ENCODE data around the gene PITPNC1.
A peak's percentile ranks its signal among the peaks of the same experiment; 100 is the strongest.

Gene PITPNC1

GRCh38 chr17:67353161-67353560, 23.9 kb upstream of the PITPNC1 start:
- Histone ChIP-seq H3K4me1 (ENCODE audit: control insufficient read depth, insufficient read depth, low read length, unreplicated experiment) (no peaks in the 10 kb centered on the region), H3K36me3 (ENCODE audit: insufficient read depth, low read length) (peaks cover 39% of the 10 kb centered on the region), H3K79me2 (ENCODE audit: control insufficient read depth, insufficient read depth, low read length, unreplicated experiment) (peaks cover 33% of the 10 kb centered on the region), H3K4me3 (ENCODE audit: low read depth, low read length) (no peak overlapping the region), H2AFZ (ENCODE audit: low read length, unreplicated experiment) (no peak overlapping the region), H3K27ac (ENCODE audit: low read depth, low read length) (no peak overlapping the region), H3K27me3 (ENCODE audit: insufficient read depth, low read length) (no peaks in the 10 kb centered on the region)

DNA sequence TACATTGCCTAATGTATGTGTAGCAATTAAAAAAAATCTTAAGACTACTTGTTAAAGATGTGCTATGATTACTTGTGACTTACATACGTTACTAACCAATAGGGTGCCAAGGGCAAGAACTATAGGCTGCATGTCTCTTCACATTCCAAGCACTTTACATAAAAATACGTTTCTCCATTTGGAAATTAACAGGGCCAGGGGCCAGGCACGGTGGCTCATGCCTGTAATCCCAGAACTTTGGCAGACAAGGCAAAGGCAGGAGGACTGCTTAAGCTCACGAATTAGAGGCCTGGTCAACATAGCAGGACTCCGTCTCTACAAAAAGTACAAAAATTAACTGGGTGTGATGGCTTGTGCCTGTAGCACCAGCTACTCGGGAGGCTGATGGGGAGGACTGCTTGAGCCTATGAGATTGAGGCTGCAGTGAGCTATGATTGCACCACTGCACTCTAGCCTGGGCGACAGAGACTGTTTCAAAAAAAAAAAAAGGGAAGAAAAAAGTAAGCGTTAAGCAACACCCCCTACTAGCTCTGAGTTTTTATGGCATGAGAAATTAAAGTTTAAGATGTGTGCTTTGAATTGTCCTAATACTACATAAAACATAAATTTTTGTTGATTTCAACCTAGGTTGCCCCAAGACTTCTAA, 23.0 kb upstream of the PITPNC1 start:
- peaks cover 5% of the 10 kb centered on the region for H3K4me1 ChIP-seq (ENCODE audit: control insufficient read depth, insufficient read depth, low read length, unreplicated experiment)
- no peak overlapping the region for H3K4me3 ChIP-seq (ENCODE audit: low read depth, low read length)
- H3K27ac ChIP-seq (ENCODE audit: low read depth, low read length): no peak overlapping the region
- peaks cover 40% of the 10 kb centered on the region for H3K79me2 ChIP-seq (ENCODE audit: control insufficient read depth, insufficient read depth, low read length, unreplicated experiment)
- no peaks in the 10 kb centered on the region for H3K27me3 ChIP-seq (ENCODE audit: insufficient read depth, low read length)
- H2AFZ ChIP-seq (ENCODE audit: low read length, unreplicated experiment): no peak overlapping the region
- peaks cover 38% of the 10 kb centered on the region for H3K36me3 ChIP-seq (ENCODE audit: insufficient read depth, low read length)

- H3K79me2 ChIP-seq (ENCODE audit: control insufficient read depth, insufficient read depth, low read length, unreplicated experiment): peaks cover 81% of the 10 kb centered on the region
- no peak overlapping the region for H3K4me3 ChIP-seq (ENCODE audit: low read depth, low read length)
- no peak overlapping the region for H2AFZ ChIP-seq (ENCODE audit: low read length, unreplicated experiment)
- H3K4me1 ChIP-seq (ENCODE audit: control insufficient read depth, insufficient read depth, low read length, unreplicated experiment): peaks cover 19% of the 10 kb centered on the region
- no peak overlapping the region for H3K27ac ChIP-seq (ENCODE audit: low read depth, low read length)
- H3K27me3 ChIP-seq (ENCODE audit: insufficient read depth, low read length): no peaks in the 10 kb centered on the region
- peaks cover 30% of the 10 kb centered on the region for H3K36me3 ChIP-seq (ENCODE audit: insufficient read depth, low read length)
Observed at GRCh38 chr17:67358612-67359011, 18.5 kb upstream of the PITPNC1 start.

- peaks cover 31% of the 10 kb centered on the region for H3K4me1 ChIP-seq (ENCODE audit: control insufficient read depth, insufficient read depth, low read length, unreplicated experiment)
- no peak overlapping the region for H3K27ac ChIP-seq (ENCODE audit: low read depth, low read length)
- no peaks in the 10 kb centered on the region for H3K27me3 ChIP-seq (ENCODE audit: insufficient read depth, low read length)
- no peak overlapping the region; the same call in 1 of the 2 replicates for H3K4me3 ChIP-seq (ENCODE audit: low read depth, low read length)
- H3K36me3 ChIP-seq (ENCODE audit: insufficient read depth, low read length): peaks cover 25% of the 10 kb centered on the region
- H2AFZ ChIP-seq (ENCODE audit: low read length, unreplicated experiment): no peak overlapping the region
- H3K79me2 ChIP-seq (ENCODE audit: control insufficient read depth, insufficient read depth, low read length, unreplicated experiment): peaks cover 86% of the 10 kb centered on the region
Observed at GRCh38 chr17:67359960-67360791, 16.9 kb upstream of the PITPNC1 start.

DNA sequence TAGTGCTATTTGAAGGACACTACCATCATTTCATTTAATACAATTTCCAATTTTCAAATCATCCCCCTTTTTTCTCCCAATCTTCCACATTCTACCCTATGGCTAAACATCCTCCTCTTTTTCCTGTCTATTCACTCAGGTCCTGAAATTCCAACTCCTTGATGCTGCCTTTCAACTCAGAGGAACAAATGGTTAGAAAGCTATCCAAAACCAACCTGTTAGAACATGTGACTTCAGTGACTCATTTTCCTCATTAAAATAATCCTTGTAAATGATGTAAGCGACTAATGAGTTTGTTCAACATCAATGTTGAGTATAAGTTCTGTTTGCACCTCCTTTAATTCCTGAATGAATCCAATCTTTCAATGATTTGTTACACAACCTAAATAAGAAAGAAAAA, 16.2 kb upstream of the PITPNC1 start:
- Histone ChIP-seq H3K79me2 (ENCODE audit: control insufficient read depth, insufficient read depth, low read length, unreplicated experiment) (peaks cover 89% of the 10 kb centered on the region), H3K4me3 (ENCODE audit: low read depth, low read length) (no peak overlapping the region), H3K27ac (ENCODE audit: low read depth, low read length) (no peak overlapping the region), H2AFZ (ENCODE audit: low read length, unreplicated experiment) (no peak overlapping the region), H3K4me1 (ENCODE audit: control insufficient read depth, insufficient read depth, low read length, unreplicated experiment) (peaks cover 31% of the 10 kb centered on the region), H3K27me3 (ENCODE audit: insufficient read depth, low read length) (no peaks in the 10 kb centered on the region), H3K36me3 (ENCODE audit: insufficient read depth, low read length) (peaks cover 21% of the 10 kb centered on the region)

DNA sequence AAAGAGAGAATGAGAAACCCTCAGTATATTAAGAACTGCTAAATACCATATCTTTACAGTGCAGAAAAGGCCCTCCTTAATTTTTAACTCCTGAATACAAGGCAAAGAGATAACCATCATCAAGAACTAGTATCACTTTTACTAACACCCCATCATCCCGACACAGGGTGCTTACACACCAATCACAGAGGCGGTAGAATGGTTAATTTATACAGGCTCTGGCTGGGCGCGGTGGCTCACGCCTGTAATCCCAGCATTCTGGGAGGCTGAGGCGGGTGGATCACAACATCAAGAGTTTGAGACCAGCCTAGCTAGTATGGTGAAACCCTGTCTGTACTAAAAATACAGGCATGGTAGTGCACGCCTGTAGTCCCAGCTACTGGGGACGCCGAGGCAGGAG, 14.9 kb upstream of the PITPNC1 start:
- Histone ChIP-seq H3K79me2 (ENCODE audit: control insufficient read depth, insufficient read depth, low read length, unreplicated experiment) (peaks cover 90% of the 10 kb centered on the region), H3K4me1 (ENCODE audit: control insufficient read depth, insufficient read depth, low read length, unreplicated experiment) (peaks cover 35% of the 10 kb centered on the region), H3K27ac (ENCODE audit: low read depth, low read length) (no peak overlapping the region), H3K36me3 (ENCODE audit: insufficient read depth, low read length) (peaks cover 14% of the 10 kb centered on the region), H3K27me3 (ENCODE audit: insufficient read depth, low read length) (no peaks in the 10 kb centered on the region), H2AFZ (ENCODE audit: low read length, unreplicated experiment) (no peak overlapping the region), H3K4me3 (ENCODE audit: low read depth, low read length) (no peak overlapping the region)

DNA sequence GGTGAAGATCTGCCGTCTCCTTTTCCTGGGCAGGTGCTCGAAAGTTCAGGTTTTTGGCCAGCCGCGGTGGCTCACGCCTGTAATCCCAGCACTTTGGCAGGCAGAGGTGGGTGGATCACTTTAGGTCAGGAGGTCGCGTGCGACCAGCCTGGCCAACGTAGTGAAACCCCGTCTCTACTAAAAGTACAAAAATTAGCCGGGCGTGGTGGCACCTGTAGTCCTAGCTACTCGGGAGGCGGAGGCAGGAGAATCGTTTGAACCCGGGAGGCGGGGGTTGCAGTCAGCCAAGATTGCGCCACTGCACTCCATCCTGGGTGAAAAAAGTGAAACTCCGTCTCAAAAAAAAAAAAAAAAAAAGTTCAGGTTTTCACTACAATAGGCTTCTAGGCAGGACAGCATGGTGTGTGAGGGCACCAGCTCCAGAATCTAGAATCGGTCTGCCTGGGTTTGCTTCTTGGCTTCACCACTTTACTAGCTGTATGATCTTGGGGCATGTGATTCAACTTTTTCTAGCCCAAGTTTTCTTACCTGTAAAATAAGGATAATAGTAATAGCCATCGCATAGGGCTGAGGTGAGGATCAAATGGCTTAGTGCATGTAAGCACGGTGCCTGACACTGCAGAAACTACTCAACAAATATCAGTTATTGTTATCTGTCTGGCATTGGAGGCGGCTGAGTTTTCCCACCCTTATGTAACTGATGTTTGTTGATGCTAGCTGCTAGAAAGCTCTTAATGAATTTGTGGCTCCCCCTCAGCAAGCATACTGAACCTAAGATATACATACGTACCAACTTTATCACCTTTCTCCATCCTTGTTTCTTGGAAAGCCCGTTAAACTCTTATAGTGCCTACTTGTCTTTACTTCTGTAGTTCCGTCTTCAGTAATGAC, 12.0 kb upstream of the PITPNC1 start:
- Histone ChIP-seq H3K4me3 (ENCODE audit: low read depth, low read length) (peak overlapping the region; percentile 98), H3K27ac (ENCODE audit: low read depth, low read length) (peak overlapping the region; percentile 98), H2AFZ (ENCODE audit: low read length, unreplicated experiment) (no peak overlapping the region), H3K79me2 (ENCODE audit: control insufficient read depth, insufficient read depth, low read length, unreplicated experiment) (peaks cover 64% of the 10 kb centered on the region), H3K27me3 (ENCODE audit: insufficient read depth, low read length) (no peaks in the 10 kb centered on the region), H3K36me3 (ENCODE audit: insufficient read depth, low read length) (peaks cover 9% of the 10 kb centered on the region; the same call in 1 of the 2 replicates), H3K4me1 (ENCODE audit: control insufficient read depth, insufficient read depth, low read length, unreplicated experiment) (peaks cover 27% of the 10 kb centered on the region)

- no peaks in the 10 kb centered on the region for H3K27me3 ChIP-seq (ENCODE audit: insufficient read depth, low read length)
- 0 out of 2 replicates have a peak, but pooled peaks cover 5% of the 10 kb centered on the region for H3K36me3 ChIP-seq (ENCODE audit: insufficient read depth, low read length)
Observed at GRCh38 chr17:67365738-67366192, 11.3 kb upstream of the PITPNC1 start.

DNA sequence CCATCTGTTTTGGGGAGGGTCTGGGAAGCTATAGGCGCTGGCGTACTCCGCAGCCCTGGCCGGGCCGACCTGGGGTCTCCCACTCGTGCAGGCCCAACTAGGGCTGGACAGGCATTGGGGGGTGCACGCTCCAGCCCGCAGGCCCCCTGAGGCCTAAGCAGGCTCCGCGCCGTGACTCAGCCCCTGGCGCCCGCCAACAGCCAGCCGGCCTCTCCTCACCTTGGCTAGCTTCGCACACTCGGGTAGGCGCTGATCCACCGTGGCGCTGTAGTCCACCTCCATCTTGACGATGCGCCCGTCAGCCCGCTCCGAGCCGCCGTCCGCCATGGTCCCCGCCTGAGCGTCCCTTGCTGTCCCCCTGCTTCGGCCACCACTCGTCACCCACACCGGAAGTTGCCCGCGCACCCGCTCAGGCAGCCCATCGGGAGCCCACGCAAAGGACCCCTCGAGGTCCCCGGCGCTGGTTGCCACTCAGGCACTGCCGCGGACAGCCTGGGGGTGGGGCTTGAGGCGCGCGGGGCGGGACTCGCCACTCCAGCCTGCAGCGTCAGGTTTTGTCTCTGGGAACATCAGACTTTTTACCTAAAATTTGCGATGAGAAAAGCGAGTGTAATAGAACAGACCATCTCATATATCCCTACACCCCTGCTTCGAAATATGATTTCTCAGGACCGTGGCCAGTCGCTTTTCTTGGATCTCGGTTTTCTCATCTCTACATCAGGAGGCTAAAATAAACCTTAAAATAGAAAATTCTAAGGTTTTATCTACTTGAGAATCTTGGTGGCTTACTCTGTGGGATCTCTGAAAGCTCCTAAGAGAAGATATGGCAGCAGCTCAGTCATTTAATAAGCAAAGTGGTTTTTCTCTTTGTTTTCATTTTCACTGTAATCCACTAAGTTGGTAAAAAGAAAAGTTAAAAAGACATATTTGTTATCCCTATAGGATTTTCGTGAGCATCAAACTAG, 10.6 kb upstream of the PITPNC1 start, which contains the start of gene PSMD12:
Gene PSMD12, minus strand, starts transcription at position 385 of the 965 bp plus-strand sequence. Its CDS starts 58 bp downstream, at position 327.
- H3K79me2 ChIP-seq (ENCODE audit: control insufficient read depth, insufficient read depth, low read length, unreplicated experiment): peaks cover 50% of the 10 kb centered on the region
- peak within 1 kb of the TSS; percentile 98 for H3K4me3 ChIP-seq (ENCODE audit: low read depth, low read length)
- H3K36me3 ChIP-seq (ENCODE audit: insufficient read depth, low read length): 0 out of 2 replicates have a peak, but pooled peaks cover 5% of the 10 kb centered on the region
- peaks cover 22% of the 10 kb centered on the region for H3K4me1 ChIP-seq (ENCODE audit: control insufficient read depth, insufficient read depth, low read length, unreplicated experiment)
- peak within 1 kb of the TSS; percentile 98 for H3K27ac ChIP-seq (ENCODE audit: low read depth, low read length)
- peak within 1 kb of the TSS; percentile 76 for H2AFZ ChIP-seq (ENCODE audit: low read length, unreplicated experiment)
- H3K27me3 ChIP-seq (ENCODE audit: insufficient read depth, low read length): no peaks in the 10 kb centered on the region

More at GRCh38 chr17:67365738-67366192, 11.3 kb upstream of the PITPNC1 start:
- Histone ChIP-seq H3K27ac (ENCODE audit: low read depth, low read length) (peak overlapping the region; percentile 98), H3K4me1 (ENCODE audit: control insufficient read depth, insufficient read depth, low read length, unreplicated experiment) (peaks cover 22% of the 10 kb centered on the region), H2AFZ (ENCODE audit: low read length, unreplicated experiment) (peak overlapping the region; percentile 20), H3K79me2 (ENCODE audit: control insufficient read depth, insufficient read depth, low read length, unreplicated experiment) (peaks cover 58% of the 10 kb centered on the region), H3K4me3 (ENCODE audit: low read depth, low read length) (peak overlapping the region; percentile 98)

Measured in ACC112 (cell line).